HG03064 (cell line): ENCODE measurements around the gene SPATA13.

Experiments
- ATAC-seq: cut with Tn5 transposase; IDR thresholded peaks from one replicate; pipeline ENCODE4 v1.9.1; 2021; ENCODE audit warnings: low read depth; ENCODE audit not compliant: unreplicated experiment

The SPATA13 gene

GRCh38 chr13:24272452-24273161, 112.1 kb downstream of the SPATA13 start:
- ATAC-seq: no peak

GRCh38 chr13:24273926-24274325, 113.4 kb downstream of the SPATA13 start:
- no peak for ATAC-seq

- peak; percentile 55 for ATAC-seq
These were observed 114.0 kb downstream of the SPATA13 start for GRCh38 chr13:24274452-24275021.

GRCh38 chr13:24275041-24275440, 114.5 kb downstream of the SPATA13 start:
- ATAC-seq: no peak

- no peak for ATAC-seq
These were observed 115.8 kb downstream of the SPATA13 start for GRCh38 chr13:24276306-24276705.

GRCh38 chr13:24276861-24277260, 116.3 kb downstream of the SPATA13 start:
- ATAC-seq: no peak

- no peak for ATAC-seq
These were observed 117.2 kb downstream of the SPATA13 start for GRCh38 chr13:24277761-24278160.

- no peak for ATAC-seq
These were observed 119.0 kb downstream of the SPATA13 start for GRCh38 chr13:24279327-24280110.

- ATAC-seq: no peak
These were observed 120.2 kb downstream of the SPATA13 start for GRCh38 chr13:24280720-24281119.

- ATAC-seq: no peak
These were observed 120.9 kb downstream of the SPATA13 start for GRCh38 chr13:24281188-24282008.

GRCh38 chr13:24282256-24282655, 121.7 kb downstream of the SPATA13 start:
- ATAC-seq: no peak

- no peak for ATAC-seq
These were observed 124.5 kb downstream of the SPATA13 start for GRCh38 chr13:24284889-24285565.

GRCh38 chr13:24286624-24287023, 126.1 kb downstream of the SPATA13 start:
- ATAC-seq: no peak

- no peak for ATAC-seq
These were observed 127.3 kb downstream of the SPATA13 start for GRCh38 chr13:24287748-24288287.

GRCh38 chr13:24288870-24289269, 128.3 kb downstream of the SPATA13 start:
- no peak for ATAC-seq

GRCh38 chr13:24290280-24290932, 129.9 kb downstream of the SPATA13 start:
- ATAC-seq: no peak

- no peak for ATAC-seq
These were observed 132.0 kb downstream of the SPATA13 start for GRCh38 chr13:24292481-24292880.

- no peak for ATAC-seq
These were observed 133.2 kb downstream of the SPATA13 start for GRCh38 chr13:24293746-24294145.

GRCh38 chr13:24299488-24300114, 139.1 kb downstream of the SPATA13 start:
- ATAC-seq: no peak
